NCI-H1105 (cell line): Measurements from ENCODE around the gene WDFY2.

ENCODE experiments used
- DNase-seq: peaks from one replicate; lab custom pipeline; 2025; lab: John Stamatoyannopoulos, UW

WDFY2 gene

DNA sequence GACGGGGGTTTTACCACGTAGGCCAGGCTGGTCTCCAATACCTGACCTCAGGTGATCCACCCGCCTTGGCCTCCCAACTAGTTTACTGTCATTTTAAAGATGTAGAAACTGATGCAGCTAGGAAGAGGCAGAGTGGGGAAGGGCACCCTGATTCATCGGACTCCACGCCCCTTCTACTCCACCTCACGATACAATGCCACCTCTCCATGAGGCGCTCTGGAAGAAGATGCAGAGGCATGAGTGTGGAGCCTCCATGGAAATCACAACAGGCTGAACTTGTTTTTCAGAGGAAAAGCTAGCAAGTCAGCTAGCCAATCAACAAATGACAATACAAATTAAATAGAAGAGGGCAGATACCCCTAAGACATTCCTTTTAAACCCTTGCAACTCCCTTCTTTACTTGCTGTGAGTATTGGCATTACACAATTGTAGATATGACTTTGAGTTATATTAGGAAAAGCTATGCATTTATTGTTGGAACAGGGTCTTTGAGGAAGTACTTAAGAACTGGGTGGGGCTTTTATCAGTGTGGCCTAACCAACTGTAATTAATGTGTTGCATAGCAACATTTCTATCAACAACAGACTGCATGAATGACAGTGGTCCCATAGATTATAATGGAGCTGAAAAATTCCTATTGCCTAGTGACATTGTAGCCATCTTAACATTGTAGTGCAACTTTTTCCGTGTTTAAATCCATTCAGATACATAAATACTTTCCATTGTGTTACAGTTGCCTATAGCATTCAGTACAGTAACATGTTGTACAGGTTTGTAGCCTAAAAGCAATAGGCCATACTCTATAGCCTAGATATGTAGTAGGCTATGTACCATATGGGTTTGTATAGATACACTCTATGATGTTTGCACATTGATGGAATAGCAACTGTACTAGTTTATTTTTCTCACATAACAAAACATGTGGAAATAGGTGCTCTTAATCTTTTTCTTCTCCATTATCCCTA lies 17.6 kb downstream of the WDFY2 start:
- DNase-seq: no peak

DNA sequence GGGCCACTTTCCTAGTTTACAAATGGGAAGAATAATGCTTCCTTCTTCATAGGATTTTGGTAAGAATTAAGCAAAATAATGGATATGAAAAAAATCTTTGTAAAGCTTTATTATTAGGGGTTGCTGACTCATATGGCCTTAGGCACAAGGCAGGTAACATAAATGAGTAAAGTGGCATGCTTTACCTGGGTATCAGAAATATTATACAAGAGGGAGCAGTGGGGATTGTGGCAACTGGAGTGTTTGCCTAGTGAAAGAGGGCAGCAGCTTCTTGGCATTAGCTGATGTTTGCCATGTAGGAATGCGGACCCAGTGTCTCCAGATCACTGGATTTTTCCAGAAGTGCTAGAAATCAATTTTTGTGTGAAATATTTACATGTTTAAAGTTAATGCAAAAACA lies 19.5 kb downstream of the WDFY2 start:
- no peak for DNase-seq

DNA sequence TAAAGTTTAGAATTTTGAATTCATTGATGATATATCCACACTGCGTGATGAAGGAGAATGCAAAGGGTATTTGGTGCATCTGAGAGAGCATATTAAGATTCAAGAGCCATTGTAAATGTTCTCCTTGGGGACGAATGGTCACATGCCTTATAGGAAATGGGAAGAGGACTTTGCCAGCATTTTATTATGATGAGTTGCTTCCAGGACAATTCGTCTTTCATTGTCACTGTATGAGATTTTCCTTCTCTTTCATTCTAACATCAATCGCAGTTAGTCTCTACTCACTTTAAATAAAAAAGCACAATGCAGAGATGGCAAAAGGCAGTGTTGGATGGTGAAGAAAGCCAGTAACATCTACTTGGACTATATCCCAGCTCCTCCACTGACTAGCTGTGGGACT lies 21.4 kb downstream of the WDFY2 start:
- no peak for DNase-seq

DNA sequence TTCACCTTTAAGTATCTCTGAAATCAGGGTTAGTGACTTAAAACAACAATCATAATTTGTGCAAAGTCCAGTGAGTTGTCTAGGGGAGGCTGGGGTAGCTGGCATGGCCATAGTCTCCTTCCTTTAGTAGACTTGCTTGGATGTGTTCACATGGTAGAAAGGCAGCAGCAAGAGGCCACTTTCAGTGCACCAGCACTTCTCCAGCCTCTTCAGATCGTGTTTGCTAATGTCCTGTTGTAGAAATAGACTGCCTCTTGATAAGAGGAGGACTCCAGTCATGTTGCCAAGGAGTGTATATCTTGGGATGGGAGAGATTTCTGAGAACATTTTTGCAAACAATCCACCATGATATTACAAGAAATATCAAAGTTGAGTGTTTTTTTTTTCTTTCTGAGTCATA lies 22.9 kb downstream of the WDFY2 start:
- DNase-seq: no peak

DNA sequence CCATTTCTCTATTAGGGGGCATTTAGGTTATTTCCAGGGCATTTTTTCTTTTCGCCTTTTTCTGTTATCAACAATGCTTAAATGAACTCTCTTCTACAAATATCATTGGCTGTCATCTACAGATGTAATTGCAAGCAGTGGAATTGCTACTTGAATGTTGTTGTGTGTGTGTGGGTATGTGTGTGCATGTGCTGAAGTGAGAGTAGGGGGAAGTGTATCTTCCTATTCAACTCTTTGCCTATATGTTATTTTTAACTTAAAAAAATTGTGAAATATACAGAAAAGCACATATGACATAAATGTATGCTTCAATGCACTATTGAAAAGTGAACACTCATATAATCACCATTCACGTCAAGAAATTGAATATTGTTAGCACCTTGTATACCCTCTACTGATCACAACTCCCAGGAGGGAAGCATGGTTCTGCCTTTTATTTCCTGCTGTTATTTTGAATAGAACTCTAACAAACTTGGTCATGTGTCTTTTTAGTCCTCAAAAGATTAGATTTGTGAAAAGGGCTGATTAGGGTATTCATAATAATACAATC lies 24.7 kb downstream of the WDFY2 start:
- DNase-seq: no peak

DNA sequence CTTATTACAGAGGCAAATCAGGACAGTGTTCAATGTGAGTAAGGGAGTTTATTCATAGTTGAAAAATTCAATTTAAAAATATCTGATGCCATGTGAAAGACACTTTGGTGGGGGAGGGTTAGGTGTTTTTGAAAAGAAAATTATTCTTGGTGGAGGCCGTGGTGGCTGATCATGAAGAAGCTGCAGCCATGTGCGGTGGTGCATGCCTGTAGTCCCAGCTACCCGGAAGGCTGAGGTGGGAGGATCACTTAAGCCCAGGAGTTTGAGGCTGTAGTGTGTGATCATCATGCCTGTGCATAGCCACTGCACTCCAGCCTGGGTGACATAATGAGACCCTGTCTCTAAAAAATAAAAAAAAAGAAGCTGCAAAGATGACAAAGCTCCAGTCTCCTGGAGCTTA lies 28.6 kb downstream of the WDFY2 start:
- DNase-seq: no peak

DNA sequence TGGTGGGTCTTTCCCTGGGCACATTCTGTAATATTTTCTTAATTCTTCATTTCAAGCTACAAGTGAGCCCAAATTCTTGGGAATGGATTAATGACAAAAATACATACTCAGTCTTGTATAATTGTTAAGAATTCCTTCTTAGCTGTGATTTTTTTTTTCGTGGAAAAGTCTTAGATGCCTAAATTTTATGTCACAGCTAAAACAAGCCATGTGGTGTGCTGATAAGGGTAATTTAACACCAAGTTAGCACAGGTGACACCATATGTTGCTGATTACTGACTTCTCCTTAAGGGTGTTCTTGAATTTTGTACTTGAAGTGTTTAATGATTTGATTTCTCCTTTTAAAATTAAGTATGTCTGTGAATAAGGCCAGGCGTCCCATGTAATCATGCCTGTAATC lies 29.3 kb downstream of the WDFY2 start:
- DNase-seq: no peak

DNA sequence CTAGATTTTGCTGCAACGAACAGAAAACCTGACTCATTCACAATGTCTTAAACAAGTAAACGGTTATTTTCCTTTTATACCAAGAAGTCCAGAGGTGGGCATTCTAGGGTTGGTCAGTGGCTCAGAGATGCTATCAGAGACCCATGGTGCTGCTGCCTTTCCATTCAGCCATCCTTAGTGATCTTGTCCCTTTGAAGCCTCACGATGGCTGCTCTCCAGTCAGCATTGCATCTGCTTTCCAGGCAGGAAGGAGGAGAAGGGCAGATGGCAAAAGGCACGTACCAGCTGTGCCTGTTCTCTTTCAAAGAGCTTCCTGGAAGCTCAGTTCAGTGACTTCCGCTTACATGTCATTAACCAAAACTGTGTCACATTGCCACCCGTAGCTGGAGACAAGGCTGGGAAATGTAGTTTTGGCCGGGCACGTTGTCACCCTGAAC lies 30.1 kb downstream of the WDFY2 start:
- no peak for DNase-seq

DNA sequence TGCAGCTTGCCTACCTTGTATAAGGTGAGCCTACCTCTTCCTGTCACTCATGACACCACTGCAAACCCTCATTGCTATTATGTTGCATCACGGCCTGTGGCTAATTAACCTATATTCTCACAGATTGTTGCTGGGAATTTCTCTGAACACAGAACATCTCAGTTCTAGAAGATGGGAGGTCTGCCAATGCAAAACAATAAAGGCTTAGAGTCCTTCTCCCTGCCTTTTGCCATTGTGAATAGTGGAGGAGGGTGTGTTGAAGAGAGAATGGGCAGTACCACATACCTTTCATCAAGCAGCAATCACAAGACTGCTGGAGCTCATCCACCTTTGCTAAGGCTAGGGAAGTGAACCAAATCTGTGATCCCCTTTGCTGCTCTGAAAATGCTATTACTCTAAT lies 34.4 kb downstream of the WDFY2 start:
- DNase-seq: no peak

DNA sequence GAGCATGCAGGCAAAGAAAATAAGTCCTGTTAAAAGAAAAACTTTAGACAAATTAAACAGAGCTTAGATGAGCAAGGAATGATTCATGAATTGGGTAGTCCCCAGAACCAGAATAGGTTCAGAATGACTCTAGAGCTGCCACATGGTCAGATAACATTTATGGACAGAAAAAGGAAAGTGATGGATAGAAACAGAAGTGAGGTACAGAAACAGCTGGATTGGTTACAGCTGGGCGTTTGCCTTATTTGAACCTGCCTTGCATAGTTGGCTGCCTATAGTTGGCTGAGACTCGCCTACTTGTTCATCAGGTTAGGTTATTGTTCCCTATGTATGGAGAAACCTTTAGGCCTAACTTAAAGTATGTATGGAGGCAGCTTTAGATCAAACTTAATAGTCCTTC lies 35.4 kb downstream of the WDFY2 start:
- no peak for DNase-seq

DNA sequence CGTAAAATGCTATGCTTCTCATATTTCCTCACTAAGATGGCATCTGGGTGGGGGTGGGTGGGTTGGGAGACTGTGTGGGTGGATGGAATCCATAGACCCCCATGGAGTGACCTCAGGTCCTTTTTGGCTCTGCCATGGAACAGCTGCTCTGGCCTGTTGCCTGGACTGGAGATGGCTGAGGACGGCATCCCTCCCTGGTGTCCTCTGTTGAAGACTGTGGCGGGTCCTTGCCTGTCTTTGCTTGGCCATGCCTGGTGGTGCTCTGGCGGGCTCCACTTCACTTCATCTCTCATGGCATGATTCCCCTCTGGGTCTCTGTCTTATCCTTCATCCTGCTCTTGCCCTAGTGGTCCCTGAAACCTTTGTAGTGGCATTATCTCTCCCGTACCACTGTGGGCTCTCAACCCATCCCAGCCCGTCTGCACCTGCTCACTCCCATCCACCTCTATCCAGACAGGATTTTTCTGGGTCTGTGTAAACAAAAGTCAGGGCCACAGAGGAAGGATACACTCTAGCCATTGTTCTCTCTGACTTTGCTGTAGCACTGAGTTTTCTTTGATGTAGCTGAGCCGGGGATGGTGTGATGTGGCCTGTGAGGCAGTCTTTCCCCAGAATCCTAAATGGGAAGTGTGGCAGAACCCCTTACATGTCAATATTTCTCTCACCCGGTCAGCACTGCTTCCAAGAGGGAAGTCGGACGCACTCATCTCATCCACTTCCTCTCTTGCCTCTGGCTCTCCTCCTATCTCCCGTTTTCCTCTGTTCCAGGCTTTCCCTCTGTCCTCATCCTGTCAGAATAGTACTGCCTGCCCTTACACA lies 36.1 kb downstream of the WDFY2 start:
- no peak for DNase-seq

DNA sequence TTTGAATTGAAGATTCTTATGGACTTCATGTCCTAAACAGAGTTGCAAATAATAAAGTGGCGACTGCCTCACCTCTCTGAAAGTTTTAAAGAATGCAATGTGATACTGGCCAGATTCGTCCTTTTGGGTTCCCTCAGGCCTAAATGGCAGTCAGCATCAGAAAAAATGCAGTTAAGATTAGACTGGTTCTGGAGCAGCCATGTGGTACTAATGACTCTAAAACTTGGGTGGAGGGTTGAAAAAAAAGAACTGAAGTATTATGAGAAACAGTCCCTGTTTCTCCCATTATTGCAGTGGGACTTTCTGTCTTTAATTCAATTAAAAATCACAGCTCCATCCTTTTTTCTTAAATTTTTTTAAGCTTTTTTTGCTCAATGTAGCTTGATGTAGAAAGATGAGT lies 37.3 kb downstream of the WDFY2 start:
- DNase-seq: no peak

DNA sequence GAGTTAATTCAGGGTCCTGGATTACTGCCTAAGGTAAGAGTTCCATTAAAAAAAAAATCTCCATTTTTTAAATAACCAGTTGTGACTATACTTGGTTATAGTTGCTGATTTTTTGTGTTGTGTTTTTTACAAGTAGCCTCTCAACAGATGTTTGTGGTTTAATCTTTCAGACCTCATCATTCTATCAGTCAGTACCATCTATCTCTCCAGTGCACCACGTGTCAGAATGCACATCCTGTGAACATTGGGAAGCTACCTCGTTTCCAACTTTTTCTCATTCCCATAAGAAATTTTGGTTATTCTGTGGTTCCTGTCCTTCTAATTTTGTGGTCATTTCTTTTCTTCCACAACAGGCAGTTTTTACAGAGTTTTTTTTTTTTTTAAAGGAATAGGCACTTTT lies 39.2 kb downstream of the WDFY2 start:
- no peak for DNase-seq

DNA sequence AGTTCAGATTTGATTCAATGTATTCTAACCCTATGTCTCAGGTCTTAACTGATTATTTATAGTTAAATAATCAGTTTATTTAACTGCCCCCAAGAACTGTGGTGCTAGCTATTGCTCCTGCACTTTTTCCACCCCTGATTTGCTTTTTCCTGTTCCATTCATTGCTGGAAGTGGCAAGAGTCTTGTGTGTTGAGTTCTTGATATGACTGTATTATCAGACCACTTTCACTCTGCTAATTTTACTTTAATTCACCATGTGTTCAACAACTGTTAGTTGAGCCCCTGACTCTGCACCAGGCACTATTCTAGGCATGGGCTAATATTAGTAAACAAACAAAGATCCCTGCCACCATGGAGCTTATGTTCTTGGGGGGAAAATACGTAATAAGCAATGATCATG lies 39.9 kb downstream of the WDFY2 start:
- no peak for DNase-seq

DNA sequence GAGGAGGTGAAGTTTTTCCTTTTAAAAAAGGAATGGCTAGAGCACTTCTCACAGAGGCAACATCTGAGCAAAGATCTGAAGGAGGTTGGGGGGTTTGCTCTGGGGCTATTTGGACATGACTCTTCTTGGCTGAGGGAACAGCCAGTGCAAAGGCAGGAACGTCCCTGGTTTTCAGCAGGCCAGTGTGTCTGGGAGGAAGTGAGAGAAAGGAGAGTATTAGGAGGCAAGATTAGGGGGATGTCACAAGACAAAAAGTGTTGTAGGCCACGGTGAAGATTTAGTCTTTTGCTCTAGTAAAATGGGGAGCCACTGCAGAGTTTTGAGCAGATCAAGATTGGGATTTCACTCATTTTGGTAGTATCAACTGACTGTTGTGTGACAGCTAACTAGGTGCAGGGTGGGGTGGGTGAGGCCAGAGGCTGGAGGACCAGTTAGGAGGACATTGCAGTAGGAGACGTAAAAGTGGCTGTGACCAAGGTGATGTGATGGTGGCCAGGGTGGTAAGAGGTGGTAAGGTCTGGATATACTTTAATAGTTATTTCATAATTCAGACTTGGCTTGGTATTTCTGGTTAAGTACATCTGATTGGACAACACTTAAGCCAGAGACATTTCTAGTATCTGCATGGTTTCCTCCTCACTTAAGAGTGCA lies 40.6 kb downstream of the WDFY2 start:
- no peak for DNase-seq

DNA sequence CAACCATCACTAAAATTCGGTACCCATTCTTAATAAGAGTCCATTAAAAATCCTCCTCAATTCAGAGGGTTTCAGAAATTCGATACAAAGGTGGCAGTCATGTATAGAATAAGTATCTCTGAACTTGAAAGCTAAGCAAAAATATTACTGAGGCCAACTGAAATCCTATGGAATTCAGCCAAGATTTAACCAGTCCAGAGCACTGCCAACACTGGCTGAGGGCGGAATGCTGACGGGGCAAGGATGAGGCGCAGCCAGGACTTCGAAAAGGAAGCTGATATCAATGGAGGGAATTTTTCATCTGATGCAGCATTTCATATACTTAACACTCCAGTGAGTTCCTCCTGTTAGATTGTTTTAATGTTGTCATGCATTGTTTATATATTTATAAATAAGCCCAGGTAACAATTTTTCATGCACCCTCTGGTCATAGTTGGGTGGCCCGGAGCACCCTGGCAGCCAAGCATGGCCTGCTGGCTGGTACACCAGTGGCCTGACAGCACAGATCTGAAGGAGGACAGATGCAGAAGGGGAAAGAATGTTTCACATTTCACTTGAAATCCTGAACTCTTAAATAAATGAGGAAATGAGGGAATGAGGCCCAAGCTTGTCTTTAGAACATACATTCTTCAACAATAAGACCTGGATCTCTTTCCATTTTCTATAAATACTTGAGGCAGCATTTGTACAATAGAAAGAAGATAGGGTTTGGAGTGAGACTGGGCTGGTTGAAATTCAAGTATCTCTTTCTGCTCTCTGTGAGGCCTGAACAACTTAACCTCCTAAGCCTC lies 41.5 kb downstream of the WDFY2 start:
- DNase-seq: no peak

DNA sequence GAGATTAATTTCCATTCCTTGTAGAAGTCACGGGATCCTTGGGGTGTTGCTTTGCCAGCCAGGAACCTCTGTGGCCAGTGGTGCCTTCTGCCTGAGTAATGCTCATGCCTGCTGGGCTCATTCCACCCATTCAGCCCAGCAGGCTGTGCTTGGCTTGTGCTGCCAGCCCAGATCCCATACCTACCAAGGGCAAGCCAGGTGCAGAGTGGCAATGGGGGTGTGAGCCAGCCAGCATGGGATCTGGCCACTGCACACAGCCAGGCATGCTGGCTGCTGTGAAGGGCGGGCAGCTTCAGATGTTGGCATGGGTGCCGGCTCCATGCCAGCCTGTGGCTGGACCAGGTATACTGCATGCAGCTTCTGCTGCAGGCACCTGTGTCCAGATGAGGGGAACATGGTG lies 42.5 kb downstream of the WDFY2 start:
- no peak for DNase-seq

DNA sequence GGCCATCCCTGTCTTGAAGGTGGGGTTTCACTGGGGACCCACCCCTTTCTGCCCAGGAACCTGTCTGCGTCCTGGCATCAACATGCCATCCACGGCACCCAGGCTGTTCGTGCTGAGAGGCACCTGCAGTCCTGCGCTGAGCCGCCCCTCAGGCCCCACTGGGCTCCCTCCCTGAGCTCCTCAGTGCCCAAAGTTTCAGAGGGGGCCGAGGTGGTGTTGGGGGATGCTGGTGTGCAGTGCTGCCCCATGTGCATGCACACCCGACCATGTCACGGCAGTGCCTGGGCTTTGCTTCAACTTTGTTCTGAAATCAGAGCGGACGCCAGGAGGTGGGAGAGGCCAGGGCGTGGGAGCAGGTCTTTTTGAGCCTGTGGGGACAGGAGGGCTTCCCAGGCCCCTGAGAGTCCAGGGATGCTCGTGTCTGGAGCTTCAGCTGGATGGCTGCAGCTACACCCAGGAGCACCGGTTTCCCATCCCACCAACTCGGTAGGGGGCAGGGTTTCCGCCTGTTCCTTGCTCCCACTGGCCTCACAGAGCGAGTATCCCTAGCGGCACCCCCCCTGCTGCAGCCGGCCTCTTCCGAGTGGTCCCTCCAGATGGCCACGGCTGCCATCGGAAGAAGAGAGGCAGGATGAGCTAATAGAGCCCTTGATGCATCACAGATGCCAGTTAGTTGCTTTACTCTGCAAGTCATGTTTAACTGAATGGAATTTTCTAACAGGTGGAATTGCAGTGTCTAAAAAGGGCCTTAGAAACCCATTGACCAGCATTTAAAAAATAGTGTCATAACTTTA lies 44.0 kb downstream of the WDFY2 start:
- DNase-seq: no peak

DNA sequence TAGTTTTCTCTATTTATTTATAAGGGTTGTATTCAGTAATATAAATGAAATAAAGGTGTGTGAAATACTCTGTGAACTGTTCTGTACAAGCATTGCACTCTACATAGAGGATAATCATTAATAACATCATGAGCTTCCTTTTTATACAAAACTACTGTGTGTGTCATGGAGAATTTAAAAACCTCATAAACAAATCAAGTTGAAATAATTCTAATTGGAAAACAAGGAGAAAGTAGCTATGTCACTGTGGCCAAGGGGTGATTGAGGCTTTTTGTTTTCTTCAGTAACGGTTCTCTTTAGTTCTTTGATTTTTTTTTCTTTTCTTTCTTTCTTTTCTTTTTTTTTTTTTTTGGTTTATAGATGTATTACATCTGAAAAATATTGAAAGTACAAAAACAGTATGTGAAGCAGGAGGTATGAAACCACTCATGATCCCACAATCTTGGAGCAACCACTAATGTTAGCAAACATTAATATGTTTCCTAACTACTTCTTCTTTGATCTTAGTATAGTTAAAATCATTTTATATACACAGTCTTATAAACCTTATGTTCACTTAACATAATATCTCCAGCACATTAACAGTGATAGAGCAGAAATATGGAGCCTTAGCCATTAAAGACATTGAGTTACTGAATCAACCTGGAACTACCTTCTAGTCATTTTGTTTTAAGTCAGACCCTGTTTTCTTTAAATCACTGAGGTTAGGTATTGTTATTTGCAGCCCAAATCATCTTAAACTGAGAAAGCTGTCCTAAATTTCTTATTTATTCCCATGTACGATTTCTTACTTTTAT lies 45.4 kb downstream of the WDFY2 start:
- no peak for DNase-seq

DNA sequence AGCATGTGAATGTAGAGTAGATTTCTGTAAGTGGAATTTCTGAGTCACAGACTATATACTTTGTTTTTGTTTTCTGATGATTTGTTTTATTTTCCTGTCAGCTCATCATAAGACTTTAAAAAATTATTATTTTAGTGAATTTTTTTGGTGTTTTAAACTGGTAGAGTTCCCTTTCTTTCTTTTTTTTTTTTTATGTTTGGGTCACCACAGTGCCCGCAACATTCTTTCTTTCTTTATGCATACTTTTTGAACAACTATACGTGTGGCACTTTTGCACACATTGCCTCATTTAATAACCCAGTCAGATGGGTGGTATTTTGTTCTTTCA lies 46.0 kb downstream of the WDFY2 start:
- no peak for DNase-seq
